GM21619 (cell line): ENCODE measurements around the gene PEX10.

ENCODE experiments used
- ATAC-seq: cut with Tn5 transposase; IDR thresholded peaks from one replicate; pipeline ENCODE4 v1.9.1; 2021; ENCODE audit not compliant: unreplicated experiment

The PEX10 gene

DNA sequence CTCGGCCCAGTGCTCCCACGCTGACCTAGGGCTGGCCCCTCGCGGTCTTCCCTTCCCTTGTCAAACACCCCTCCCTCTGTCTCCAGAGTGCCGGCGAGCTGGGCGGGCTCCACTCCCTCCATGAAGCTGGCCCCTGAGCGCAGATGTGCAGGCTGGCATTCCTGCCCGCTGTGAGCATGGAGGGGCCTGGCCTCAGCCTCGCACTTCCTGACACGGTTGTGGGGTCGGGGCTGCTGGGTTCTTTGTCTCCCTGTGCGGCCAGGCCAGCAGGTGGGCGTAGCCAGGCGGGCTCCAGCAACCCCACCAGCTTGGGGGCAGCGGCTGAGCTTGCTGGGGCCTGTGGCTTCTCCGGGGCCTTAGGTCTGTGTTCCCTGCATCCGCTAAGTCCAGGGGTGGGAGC lies 14.2 kb upstream of the PEX10 start:
- no peak for ATAC-seq

DNA sequence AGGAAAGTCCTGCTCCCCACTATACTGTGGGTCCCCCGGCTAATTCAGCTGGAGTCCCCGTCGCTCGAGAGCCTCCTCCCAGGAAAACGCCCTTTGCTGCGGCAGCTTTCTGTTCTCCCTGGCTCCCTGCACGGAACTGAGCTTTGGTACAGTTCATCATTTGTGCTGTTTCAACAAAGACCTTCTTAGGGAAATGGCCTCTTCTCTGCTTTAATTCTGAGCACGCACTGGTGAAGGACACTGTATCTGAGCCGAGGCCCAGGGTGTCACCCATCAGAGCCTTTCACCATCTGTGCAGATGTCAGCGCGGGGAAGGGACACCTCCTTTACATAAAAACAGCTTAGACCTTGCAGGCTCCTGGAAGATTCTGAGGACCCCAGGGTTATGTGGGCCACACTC lies 13.5 kb upstream of the PEX10 start:
- no peak for ATAC-seq

DNA sequence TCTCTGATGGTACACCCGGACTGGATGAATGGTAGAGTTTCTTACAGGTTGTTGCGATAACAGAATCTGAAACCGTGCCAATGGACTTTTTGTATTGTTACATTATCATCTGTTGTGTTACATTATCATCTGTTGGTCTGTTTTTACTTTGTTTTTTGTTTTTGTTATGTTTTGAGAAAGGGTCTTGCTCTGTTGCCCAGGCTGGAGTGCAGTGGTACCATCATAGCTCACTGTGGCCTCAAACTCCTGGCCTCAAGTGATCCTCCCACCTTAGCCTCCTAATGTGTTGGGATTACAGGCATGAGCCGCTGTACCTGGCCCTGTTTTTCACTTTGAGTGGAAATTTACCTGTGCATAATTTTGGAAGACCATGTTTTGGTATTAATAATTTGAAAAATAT lies 10.2 kb upstream of the PEX10 start:
- no peak for ATAC-seq

DNA sequence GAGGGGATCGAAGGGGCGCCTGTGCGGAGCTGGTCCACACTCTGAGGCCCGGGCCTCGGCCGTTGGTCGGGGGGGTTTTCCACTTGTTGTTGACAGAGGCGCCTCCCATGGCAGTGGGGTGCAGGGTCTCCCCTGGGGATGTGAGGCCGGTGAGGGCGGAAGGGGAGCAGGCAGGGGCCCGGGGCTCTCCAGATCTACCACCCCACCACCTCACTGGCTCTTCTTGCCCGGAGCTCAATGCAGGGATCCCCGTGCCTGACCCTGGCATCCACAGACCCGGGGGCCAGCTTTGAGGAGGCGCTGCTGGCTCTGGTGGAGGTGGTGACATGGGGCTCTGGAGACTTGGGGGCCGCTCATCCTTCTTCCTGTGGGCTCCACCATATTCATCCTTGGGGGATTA lies 7.1 kb upstream of the PEX10 start:
- no peak for ATAC-seq

- ATAC-seq: no peak
These were observed 6.5 kb upstream of the PEX10 start for GRCh38 chr1:2418791-2419320.

GRCh38 chr1:2417833-2418225 lies 5.5 kb upstream of the PEX10 start:
- ATAC-seq: no peak

DNA sequence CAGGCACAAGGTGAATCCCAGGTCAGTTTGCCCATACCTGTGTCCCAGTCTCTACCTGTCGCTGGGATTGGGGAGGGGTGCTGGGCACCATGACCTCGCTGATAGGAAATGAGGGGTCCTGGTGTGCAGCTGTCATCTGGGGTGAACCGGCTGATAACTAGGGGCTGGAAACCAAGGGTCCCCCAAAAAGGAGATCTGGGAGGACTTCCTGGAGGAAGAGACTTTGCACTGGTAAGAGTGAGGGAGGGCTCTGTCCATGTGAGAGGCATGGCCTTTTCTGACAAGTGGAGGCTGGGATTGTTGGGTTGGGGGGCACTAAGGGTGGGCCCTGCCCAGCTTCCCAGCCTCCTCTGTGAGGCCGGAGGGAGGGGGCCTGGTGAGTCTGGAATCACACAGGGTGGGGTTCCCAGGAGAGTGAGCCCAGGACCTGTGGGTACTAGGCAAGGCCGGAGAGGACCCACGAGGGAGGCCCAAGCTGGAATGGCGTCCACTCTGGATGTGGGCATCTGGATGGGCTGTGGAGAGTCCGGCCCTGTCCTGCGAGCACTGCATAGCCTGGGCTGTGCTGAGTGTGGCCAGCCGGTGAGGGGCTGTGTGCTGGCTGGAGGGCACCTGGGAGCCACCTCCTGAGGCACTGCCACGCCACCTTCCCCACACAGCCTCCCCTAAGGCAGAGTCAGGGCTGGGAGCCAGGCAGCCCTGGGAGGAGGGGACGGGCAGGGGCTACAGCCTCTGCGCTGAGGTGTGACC lies 4.9 kb upstream of the PEX10 start:
- ATAC-seq: no peak

DNA sequence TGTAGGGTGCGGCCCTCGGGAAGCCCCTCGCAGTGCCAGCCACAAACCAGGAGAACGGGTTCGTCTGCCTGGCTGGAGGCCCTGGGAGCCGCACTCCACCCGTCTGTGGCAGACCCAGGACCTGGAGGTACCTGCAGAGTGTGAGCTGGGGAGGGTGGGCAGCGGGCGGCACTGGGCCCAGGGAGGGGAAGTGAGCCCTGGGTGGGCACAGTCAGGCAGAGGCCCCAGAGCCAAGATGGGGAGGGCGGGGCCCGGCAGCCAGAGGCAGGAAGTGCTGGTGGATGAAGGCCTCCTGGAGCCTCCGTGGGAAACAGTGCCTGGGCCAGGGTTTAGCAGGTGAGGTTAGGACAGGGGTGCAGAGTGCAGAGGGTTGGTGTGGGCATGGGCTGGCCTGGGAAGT lies 4.0 kb upstream of the PEX10 start:
- no peak for ATAC-seq

DNA sequence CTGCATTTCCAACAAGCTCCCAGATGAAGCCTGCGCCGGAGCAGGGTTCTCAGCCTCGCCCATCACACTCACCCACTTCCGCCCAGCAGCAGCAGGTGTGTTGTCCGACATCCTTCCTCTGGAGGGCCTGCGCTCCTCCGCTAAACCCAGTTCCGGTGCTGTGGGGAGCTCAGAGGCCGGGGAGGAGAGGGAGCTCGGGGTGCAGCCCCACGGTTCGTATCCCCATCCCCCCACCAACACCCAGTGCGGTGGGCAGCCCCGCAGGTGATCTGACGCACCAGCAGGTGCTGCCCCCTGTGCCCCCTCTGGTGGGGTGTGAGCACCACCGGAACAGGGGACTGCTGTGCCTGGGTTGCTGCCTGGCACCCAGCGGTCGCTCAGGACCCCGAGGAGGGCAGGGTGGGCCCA lies 3.4 kb upstream of the PEX10 start:
- ATAC-seq: no peak

DNA sequence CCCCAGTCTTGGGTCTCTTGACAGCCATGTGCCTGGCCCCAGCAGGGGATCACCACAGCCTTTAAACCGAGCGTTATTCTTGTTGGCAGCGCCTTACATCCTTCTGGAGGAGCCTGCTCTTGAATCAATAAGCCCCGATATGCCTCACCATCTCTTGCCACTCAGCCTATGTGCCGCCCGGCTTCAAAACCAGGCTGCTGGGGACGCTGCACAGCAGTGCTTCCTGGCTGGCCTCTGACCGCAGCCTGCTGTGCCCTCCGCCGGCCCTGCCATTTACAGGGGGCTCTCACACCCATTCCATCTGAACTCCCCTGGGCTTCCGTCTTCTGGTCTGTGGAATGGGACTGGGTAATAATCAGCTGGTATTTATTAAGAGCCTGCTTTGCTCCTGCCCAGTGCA lies 3.0 kb upstream of the PEX10 start:
- no peak for ATAC-seq

- peak; percentile 25 for ATAC-seq
These were observed 2.1 kb upstream of the PEX10 start for GRCh38 chr1:2414297-2414958.

- ATAC-seq: no peak
These were observed 1.3 kb upstream of the PEX10 start for GRCh38 chr1:2413495-2414296.

DNA sequence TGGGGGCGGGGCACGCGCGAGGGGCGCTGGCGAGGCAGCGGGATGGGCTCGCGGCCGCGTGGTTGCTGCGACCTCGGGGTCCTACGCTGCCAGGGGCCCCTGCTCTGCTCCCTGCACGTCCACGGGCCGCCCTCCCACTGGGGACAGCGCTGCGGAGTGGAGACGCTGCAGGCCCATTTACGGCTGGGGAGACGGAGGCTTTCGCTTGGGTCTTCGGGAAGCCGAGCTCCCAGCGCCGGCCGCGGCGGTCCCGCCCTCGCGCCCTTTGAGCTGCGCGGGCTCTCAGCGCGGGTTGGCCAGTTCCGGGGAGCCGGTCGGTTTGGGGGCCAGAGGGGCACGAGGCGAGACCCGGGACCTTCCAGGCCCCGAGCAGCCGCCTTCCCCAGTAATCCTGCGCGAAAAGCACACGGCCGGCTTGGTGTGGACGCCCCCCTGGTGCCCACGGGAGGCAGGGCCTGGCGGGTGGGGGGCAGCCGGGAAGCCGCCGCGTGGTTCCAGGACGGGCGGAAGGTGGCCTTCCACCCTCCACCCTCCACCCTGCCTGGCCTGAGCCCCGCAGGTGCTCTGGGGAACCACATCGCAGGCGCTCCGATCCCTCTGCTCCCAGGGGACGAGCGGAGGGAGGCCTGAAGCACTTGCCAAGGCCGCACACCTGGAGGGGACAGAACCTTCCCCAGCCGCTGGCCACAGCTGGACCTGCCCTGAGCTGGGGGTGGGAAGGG lies 570 bp upstream of the PEX10 start:
- ATAC-seq: peak; percentile 17

DNA sequence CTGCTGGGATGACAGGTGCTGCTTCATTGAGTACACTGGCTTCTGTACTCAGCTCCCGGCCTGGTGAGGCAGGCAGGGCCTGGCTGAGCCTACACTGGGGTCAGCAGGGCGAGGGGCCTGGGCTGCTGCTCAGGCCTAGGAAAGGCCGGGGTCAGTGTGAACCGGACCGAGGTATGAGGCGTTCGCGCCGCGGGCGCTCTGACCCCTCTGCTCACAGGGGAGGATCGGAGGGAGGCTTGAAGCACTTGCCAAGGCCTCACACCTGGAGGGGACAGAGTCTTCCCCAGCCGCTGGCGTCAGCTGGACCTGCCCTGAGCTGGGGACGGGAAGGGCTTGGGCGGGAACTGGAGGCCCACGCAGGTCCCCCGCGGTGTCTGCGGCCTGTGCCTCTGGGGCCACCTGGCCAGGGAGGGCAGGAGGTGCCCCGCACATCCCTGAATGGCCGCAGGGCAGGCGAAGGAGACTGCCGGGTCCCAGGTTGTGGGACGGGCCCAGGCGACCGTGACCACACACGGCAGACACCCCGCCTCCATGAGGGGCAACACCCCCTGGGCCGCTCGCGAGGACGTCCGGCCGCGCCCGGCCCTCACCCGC lies 466 bp downstream of the PEX10 start:
- ATAC-seq: peak; percentile 19

- ATAC-seq: no peak
These were observed 2.6 kb downstream of the PEX10 start for GRCh38 chr1:2409745-2410144.

DNA sequence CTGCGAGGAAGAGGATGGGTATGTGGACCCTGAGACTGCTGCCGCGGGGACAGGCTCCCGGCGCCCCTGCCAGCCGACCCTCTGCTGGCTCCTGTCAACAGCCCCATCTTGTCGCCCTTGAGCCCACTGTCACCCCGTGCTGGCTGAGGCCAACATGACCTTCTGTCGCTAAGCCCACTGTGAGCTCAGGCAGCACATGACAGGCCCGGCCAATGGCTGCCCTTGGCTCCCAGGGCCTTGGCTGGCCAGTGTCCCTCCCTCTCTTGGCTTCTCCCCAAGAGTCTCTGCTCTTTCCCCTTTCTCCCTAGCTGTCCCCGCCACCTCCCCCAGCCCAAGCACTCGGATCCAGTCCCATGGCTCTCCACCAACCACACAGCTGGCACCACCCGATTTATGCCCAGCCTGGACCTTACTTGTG lies 3.5 kb downstream of the PEX10 start:
- ATAC-seq: no peak

- ATAC-seq: no peak
These were observed 3.9 kb downstream of the PEX10 start for GRCh38 chr1:2408456-2408855.

- ATAC-seq: no peak
These were observed 4.4 kb downstream of the PEX10 start for GRCh38 chr1:2407991-2408275.

DNA sequence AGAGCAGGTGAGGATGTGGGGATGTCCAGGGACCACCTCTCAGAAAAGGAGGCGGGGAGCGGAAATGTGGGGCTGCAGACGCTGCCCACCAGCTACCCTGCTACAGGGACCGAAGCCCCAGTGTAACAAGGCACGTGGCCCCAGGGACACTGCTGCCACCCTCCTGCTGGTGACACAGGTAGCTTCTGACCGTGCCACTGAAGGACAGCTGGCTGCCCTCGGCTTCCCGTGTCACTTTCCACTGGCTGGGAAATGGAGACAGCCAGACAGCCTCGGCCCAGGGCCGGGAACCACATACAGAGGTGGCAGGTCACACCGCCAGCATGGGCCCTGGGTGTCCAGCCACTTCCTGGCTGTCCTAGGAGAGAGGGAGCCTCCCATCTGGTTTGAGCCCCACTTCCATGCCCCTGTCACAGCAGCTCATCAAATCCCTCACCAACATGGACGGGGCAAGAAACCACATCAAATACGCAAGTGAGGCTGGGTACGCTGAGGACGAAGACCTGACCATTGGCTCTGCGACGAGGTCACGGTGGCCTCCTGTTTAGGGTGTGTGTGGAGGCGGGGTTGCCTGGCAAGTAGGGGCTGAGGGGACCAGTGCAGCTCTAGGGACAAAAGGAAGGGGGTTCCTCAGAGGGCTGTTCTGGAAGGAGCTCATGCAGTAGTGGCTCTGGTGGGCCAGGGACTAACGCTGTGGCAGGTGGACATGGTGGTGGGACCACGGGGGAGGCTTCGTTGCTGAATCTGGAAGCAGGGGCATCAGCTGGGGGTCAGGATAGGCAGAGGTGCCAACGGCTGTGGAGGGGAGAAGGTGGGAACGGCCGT lies 5.0 kb downstream of the PEX10 start:
- ATAC-seq: no peak

- no peak for ATAC-seq
These were observed 5.8 kb downstream of the PEX10 start for GRCh38 chr1:2406451-2407041.
